GM23338 (cell line): ENCODE measurements around the gene PRR35.

ENCODE experiments used
- CREB1 ChIP-seq: fragments of 250-450 bp; sonication (Bioruptor Pico); IDR thresholded peaks from 2 replicates; pipeline ENCODE4 v1.5.0; 2020; ENCODE audit warnings: low read depth, mild to moderate bottlenecking, moderate library complexity
- EZH2 ChIP-seq: fragments of 200-600 bp; sonication (generic); IDR thresholded peaks from one replicate; pipeline ENCODE4 v1.8.0; 2017; ENCODE audit warnings: antibody characterized with exemption, mild to moderate bottlenecking, low read depth; ENCODE audit not compliant: unreplicated experiment
- EZH2phosphoT487 ChIP-seq: fragments of 200-600 bp; sonication (generic); IDR thresholded peaks from one replicate; pipeline ENCODE4 v1.8.1; 2018; ENCODE audit warnings: antibody characterized with exemption; ENCODE audit not compliant: unreplicated experiment
- JUNB ChIP-seq: IDR thresholded peaks from one replicate; pipeline ENCODE4 v1.6.1; 2016; ENCODE audit warnings: antibody characterized with exemption; ENCODE audit not compliant: unreplicated experiment
- POLR2AphosphoS5 ChIP-seq: IDR thresholded peaks from 2 replicates; pipeline ENCODE4 v1.6.1; 2016; ENCODE audit warnings: antibody characterized with exemption, low read depth
- STAT1 ChIP-seq: IDR thresholded peaks from one replicate; pipeline ENCODE4 v1.6.1; 2016; ENCODE audit warnings: antibody characterized with exemption; ENCODE audit not compliant: unreplicated experiment
- ZNF114 ChIP-seq: fragments of 250-450 bp; sonication (Bioruptor Pico); IDR thresholded peaks from 2 replicates; pipeline ENCODE4 v1.5.0; 2020; ENCODE audit warnings: mild to moderate bottlenecking, moderate library complexity
- TF ChIP-seq, protein P1 (sequence below), 2 experiments: fragments of 200-600 bp in 1 of 2; sonication (generic) in 1 of 2; conservative IDR thresholded peaks; 2 replicates each; pipeline versions ENCODE4 v1.5.1 to v1.6.1; 2016 to 2017; ENCODE audit warnings: antibody characterized with exemption in 2 of 2, low read depth in 2 of 2, mild to moderate bottlenecking in 2 of 2, moderate library complexity in 1 of 2
- TF ChIP-seq, protein P2 (sequence below): IDR thresholded peaks from one replicate; pipeline ENCODE4 v1.6.1; 2018; ENCODE audit warnings: antibody characterized with exemption; ENCODE audit not compliant: unreplicated experiment

- no peak for TF ChIP-seq ZNF114 (CRISPR knock-in tag)
- TF ChIP-seq, protein P1, sequence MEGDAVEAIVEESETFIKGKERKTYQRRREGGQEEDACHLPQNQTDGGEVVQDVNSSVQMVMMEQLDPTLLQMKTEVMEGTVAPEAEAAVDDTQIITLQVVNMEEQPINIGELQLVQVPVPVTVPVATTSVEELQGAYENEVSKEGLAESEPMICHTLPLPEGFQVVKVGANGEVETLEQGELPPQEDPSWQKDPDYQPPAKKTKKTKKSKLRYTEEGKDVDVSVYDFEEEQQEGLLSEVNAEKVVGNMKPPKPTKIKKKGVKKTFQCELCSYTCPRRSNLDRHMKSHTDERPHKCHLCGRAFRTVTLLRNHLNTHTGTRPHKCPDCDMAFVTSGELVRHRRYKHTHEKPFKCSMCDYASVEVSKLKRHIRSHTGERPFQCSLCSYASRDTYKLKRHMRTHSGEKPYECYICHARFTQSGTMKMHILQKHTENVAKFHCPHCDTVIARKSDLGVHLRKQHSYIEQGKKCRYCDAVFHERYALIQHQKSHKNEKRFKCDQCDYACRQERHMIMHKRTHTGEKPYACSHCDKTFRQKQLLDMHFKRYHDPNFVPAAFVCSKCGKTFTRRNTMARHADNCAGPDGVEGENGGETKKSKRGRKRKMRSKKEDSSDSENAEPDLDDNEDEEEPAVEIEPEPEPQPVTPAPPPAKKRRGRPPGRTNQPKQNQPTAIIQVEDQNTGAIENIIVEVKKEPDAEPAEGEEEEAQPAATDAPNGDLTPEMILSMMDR (conservative IDR thresholded peaks at IDR 0.05; ENCODE audit: low read depth in 2 of 2): no peak
- TF ChIP-seq JUNB: no peak
- TF ChIP-seq EZH2: no peak
- TF ChIP-seq, protein P2, sequence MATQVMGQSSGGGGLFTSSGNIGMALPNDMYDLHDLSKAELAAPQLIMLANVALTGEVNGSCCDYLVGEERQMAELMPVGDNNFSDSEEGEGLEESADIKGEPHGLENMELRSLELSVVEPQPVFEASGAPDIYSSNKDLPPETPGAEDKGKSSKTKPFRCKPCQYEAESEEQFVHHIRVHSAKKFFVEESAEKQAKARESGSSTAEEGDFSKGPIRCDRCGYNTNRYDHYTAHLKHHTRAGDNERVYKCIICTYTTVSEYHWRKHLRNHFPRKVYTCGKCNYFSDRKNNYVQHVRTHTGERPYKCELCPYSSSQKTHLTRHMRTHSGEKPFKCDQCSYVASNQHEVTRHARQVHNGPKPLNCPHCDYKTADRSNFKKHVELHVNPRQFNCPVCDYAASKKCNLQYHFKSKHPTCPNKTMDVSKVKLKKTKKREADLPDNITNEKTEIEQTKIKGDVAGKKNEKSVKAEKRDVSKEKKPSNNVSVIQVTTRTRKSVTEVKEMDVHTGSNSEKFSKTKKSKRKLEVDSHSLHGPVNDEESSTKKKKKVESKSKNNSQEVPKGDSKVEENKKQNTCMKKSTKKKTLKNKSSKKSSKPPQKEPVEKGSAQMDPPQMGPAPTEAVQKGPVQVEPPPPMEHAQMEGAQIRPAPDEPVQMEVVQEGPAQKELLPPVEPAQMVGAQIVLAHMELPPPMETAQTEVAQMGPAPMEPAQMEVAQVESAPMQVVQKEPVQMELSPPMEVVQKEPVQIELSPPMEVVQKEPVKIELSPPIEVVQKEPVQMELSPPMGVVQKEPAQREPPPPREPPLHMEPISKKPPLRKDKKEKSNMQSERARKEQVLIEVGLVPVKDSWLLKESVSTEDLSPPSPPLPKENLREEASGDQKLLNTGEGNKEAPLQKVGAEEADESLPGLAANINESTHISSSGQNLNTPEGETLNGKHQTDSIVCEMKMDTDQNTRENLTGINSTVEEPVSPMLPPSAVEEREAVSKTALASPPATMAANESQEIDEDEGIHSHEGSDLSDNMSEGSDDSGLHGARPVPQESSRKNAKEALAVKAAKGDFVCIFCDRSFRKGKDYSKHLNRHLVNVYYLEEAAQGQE: no peak
- no peak for TF ChIP-seq STAT1
- TF ChIP-seq CREB1 (CRISPR knock-in tag): no peak
- no peak for TF ChIP-seq POLR2AphosphoS5
- no peak for TF ChIP-seq EZH2phosphoT487
Observed at GRCh38 chr16:580141-580945, 20.1 kb downstream of the PRR35 start.
